ENCODE measurements around the gene IL21R. TPM values are rescaled to one million over a fixed set of nuclear protein-coding genes. Genes with fewer than 3 reads are reported as not detected.
A peak's percentile ranks its signal among the peaks of the same experiment; 100 is the strongest.

IL21R gene
- total RNA-seq: 10 to 100 TPM; 24.3 to 45.7 (median 26.5) TPM
- 23.0 TPM for total RNA-seq (2013)

DNA sequence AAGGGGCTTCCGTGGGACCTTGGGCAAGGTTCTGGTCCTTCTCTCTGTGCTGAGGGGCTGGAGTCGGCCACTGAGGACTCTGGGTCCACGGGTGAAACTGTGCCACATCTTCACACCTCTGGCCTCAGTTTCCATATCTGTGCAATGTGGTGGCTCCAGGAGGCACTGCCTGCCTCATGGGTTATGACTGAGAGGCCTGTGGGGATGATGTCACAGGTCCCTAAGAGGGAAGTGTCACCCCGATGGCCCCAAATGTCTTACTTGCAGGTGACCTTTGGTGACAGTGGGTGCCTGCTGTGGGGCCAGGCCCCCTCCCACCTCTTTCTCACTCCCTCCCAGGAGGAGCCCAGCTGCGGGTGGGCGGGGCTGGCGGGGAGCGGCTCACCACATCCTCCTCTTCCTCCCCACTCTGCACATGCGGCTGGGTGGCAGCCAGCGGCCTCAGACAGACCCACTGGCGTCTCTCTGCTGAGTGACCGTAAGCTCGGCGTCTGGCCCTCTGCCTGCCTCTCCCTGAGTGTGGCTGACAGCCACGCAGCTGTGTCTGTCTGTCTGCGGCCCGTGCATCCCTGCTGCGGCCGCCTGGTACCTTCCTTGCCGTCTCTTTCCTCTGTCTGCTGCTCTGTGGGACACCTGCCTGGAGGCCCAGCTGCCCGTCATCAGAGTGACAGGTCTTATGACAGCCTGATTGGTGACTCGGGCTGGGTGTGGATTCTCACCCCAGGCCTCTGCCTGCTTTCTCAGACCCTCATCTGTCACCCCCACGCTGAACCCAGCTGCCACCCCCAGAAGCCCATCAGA is at the start of gene IL21R:
Gene IL21R, plus strand, starts transcription at position 407 of the 801 bp plus-strand sequence. CDS start 27,898 bp downstream, outside the sequence.
- no peaks in the 10 kb centered on the region for H3K27me3 ChIP-seq (ENCODE audit: control insufficient read depth, insufficient read depth, low read length)
- TF ChIP-seq, protein P1, sequence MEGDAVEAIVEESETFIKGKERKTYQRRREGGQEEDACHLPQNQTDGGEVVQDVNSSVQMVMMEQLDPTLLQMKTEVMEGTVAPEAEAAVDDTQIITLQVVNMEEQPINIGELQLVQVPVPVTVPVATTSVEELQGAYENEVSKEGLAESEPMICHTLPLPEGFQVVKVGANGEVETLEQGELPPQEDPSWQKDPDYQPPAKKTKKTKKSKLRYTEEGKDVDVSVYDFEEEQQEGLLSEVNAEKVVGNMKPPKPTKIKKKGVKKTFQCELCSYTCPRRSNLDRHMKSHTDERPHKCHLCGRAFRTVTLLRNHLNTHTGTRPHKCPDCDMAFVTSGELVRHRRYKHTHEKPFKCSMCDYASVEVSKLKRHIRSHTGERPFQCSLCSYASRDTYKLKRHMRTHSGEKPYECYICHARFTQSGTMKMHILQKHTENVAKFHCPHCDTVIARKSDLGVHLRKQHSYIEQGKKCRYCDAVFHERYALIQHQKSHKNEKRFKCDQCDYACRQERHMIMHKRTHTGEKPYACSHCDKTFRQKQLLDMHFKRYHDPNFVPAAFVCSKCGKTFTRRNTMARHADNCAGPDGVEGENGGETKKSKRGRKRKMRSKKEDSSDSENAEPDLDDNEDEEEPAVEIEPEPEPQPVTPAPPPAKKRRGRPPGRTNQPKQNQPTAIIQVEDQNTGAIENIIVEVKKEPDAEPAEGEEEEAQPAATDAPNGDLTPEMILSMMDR (IDR thresholded peaks at IDR 0.05): no peak
- H3K4me1 ChIP-seq (ENCODE audit: control insufficient read depth, insufficient read depth, low read length): peaks cover 89% of the 10 kb centered on the region
- peak within 1 kb of the TSS; percentile 98 for H3K4me3 Mint-ChIP-seq
- H3K36me3 Mint-ChIP-seq: no peaks in the 10 kb centered on the region
- intact Hi-C loops (cut with micrococcal nuclease): loop anchor here (1.0 to 5.0 kb wide), 5 partner anchors 24 to 167 kb away; no protein-coding TSS in a partner anchor
- peaks cover 0 to 3% of the 10 kb centered on the region in 2 donors for H3K9me3 Mint-ChIP-seq
- peak; percentile 77 to 92 (median 89) for ATAC-seq
- H3K36me3 ChIP-seq (ENCODE audit: control insufficient read depth, insufficient read depth, low read length): peaks cover 4% of the 10 kb centered on the region
- H3K4me1 Mint-ChIP-seq: peaks cover 74 to 82% of the 10 kb centered on the region in 2 donors
- H3K4me3 ChIP-seq (ENCODE audit: low read length): peak within 1 kb of the TSS; percentile 72
- peak within 1 kb of the TSS; percentile 92 for H3K27ac ChIP-seq (ENCODE audit: low read length)
- DNase-seq: peak; percentile 85 to 92
- H3K27ac Mint-ChIP-seq: peak within 1 kb of the TSS; percentile 98 to 99
- no peaks in the 10 kb centered on the region for H3K9me3 ChIP-seq (ENCODE audit: control insufficient read depth, insufficient read depth, low read length)
- H3K27me3 Mint-ChIP-seq (ENCODE audit: low read depth in 2 of 2): no peaks in the 10 kb centered on the region
- 3% methylated on average over 23 of the region's 23 CpGs for WGBS (ENCODE audit: insufficient coverage)

DNA sequence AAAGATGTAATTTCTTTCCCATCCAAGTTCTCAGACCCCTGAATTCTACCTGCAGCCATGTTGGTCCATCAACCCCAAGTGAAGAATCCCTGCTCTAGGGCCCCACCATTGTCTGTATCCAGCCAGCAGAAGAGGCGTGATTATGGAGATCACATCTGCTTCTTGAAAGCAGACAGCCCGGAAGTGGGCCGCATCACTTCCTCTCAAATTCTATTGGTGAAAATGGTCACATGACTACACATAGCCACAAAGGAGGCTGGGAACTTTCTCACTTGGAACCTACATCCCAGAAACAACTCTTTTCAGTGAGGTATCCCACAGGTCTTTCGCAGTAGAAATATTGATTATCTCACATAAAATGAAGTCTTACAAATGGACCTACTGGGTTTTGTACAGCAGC is 48.1 kb upstream of the IL21R start:
- Mint-ChIP-seq H3K9me3 (no peaks in the 10 kb centered on the region), H3K36me3 (peaks cover 20% of the 10 kb centered on the region), H3K27me3 (ENCODE audit: low read depth in 2 of 2) (no peaks in the 10 kb centered on the region), H3K27ac (peak overlapping the region; percentile 49 to 68), H3K4me3 (no peak overlapping the region), H3K4me1 (peaks cover 7 to 14% of the 10 kb centered on the region in 2 donors)
- Histone ChIP-seq H3K36me3 (ENCODE audit: control insufficient read depth, insufficient read depth, low read length) (peaks cover 78% of the 10 kb centered on the region), H3K27me3 (ENCODE audit: control insufficient read depth, insufficient read depth, low read length) (no peaks in the 10 kb centered on the region), H3K27ac (ENCODE audit: low read length) (no peak overlapping the region), H3K4me1 (ENCODE audit: control insufficient read depth, insufficient read depth, low read length) (no peaks in the 10 kb centered on the region), H3K4me3 (ENCODE audit: low read length) (no peak overlapping the region), H3K9me3 (ENCODE audit: control insufficient read depth, insufficient read depth, low read length) (no peaks in the 10 kb centered on the region)
- no peak for DNase-seq
- TF ChIP-seq, protein P1 (IDR thresholded peaks at IDR 0.05): no peak
- 95% methylated on average over 4 of the region's 4 CpGs for WGBS (ENCODE audit: insufficient coverage)
- intact Hi-C loops (cut with micrococcal nuclease): no loop called here
- ATAC-seq: no peak

DNA sequence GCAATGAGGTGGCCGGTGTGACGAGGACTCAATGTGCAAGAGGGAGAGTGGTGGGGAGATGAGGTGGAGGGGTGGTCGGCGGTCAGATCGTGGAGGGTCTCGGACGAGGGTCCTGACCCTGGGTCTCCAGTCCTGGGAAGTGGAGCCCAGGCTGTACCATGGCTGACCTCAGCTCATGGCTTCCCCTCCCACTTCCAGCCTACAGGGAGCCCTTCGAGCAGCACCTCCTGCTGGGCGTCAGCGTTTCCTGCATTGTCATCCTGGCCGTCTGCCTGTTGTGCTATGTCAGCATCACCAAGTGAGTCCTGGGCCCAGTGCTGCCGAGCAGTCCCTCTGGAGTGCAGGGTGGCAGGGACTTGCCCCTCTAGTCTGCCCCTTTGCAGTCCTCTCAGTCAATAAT is 46.4 kb upstream of the IL21R start:
- DNase-seq (peak in 1 of 2 donors; percentile 68), ATAC-seq (peak; percentile 50 to 58 (median 50))
- no peaks in the 10 kb centered on the region for H3K27me3 Mint-ChIP-seq (ENCODE audit: low read depth in 2 of 2)
- Histone ChIP-seq H3K27me3 (ENCODE audit: control insufficient read depth, insufficient read depth, low read length) (no peaks in the 10 kb centered on the region), H3K9me3 (ENCODE audit: control insufficient read depth, insufficient read depth, low read length) (no peaks in the 10 kb centered on the region), H3K4me3 (ENCODE audit: low read length) (no peak overlapping the region), H3K4me1 (ENCODE audit: control insufficient read depth, insufficient read depth, low read length) (no peaks in the 10 kb centered on the region), H3K27ac (ENCODE audit: low read length) (no peak overlapping the region), H3K36me3 (ENCODE audit: control insufficient read depth, insufficient read depth, low read length) (peaks cover 76% of the 10 kb centered on the region)
- no peak overlapping the region for H3K4me3 Mint-ChIP-seq
- H3K9me3 Mint-ChIP-seq: no peaks in the 10 kb centered on the region
- peaks cover 20% of the 10 kb centered on the region for H3K36me3 Mint-ChIP-seq
- WGBS (ENCODE audit: insufficient coverage): 81% methylated on average over 12 of the region's 12 CpGs
- TF ChIP-seq, protein P1 (IDR thresholded peaks at IDR 0.05): no peak
- intact Hi-C loops (cut with micrococcal nuclease): no loop called here
- H3K27ac Mint-ChIP-seq: peak overlapping the region in 1 of 2 donors; percentile 51
- H3K4me1 Mint-ChIP-seq: peaks cover 7 to 14% of the 10 kb centered on the region in 2 donors
